Spleen (tissue), 7 donors: ENCODE measurements around the gene MSANTD1.

ENCODE experiments used
- CTCF ChIP-seq, 11 experiments: fragments of 200-600 bp in 7 of 11; fragments of 450-650 bp in 4 of 11; sonication (generic) in 4 of 11; IDR thresholded peaks in 8 of 11; conservative IDR thresholded peaks in 3 of 11; 1 replicate in 7 of 11; 2 replicates in 4 of 11; pipeline versions ENCODE4 v1.4.0 to v1.8.0; 2016 to 2021; ENCODE audit warnings: antibody characterized with exemption in 11 of 11, inconsistent platforms in 4 of 11, mild to moderate bottlenecking in 1 of 11
- POLR2A ChIP-seq, 3 donors: fragments of 450-650 bp; IDR thresholded peaks; one replicate each; pipeline ENCODE4 v1.5.1; 2017; ENCODE audit warnings: antibody characterized with exemption in 3 of 3, mild to moderate bottlenecking in 1 of 3
- POLR2AphosphoS5 ChIP-seq, 3 donors: sonication (generic); formaldehyde crosslinking; IDR thresholded peaks; one replicate each; pipeline ENCODE4 v1.5.1; 2017; ENCODE audit warnings: antibody characterized with exemption in 3 of 3
- donor health status: DM: no; HTN: no; CAD: no; lungs with moderate emphysema.
- donor health status: DM: no; HTN: no; CAD: no.
- donor health status: DM: no; HTN: no; CAD: no.

- TF ChIP-seq POLR2A (IDR thresholded peaks at IDR 0.05) (no peak), CTCF (IDR thresholded peaks at IDR 0.05 in 8 of 11, conservative IDR thresholded peaks at IDR 0.05 in 3 of 11) (no peak), POLR2AphosphoS5 (IDR thresholded peaks at IDR 0.05) (peak; percentile 63 to 74 (median 71))
Measured at GRCh38 chr4:3302173-3302785, 53.3 kb downstream of the MSANTD1 start.
